ENCODE measurements around the gene RARS2.

DNA sequence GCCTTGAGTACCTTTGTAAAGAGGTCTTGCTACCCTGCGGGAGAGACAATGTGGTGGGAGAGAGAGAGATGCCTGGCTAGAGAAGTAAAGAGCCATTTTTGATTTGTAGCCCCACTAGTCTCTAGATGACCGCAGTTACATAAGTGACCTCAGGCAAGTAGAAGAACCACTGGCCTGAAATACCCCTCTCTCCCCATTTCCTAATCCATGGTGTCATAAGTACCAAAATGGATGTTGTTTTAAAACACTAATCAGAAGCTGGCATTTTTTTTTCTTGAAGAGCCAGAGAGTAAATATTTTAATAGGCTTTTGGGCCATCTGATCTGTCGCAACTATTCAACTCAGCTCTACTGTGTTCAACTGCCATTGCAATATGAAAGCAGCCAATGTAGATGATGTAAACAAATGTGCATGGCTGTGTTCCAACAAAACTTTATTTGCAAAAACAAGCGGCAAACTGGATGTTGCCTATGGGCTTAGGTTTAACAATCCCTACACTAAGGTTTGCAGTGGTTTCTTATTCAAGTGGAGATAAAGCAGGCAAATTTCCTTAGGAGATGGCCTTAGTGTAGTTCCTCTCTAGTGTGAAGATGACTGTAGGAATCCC, 36.5 kb downstream of the RARS2 start:
- TF ChIP-seq, protein P1, sequence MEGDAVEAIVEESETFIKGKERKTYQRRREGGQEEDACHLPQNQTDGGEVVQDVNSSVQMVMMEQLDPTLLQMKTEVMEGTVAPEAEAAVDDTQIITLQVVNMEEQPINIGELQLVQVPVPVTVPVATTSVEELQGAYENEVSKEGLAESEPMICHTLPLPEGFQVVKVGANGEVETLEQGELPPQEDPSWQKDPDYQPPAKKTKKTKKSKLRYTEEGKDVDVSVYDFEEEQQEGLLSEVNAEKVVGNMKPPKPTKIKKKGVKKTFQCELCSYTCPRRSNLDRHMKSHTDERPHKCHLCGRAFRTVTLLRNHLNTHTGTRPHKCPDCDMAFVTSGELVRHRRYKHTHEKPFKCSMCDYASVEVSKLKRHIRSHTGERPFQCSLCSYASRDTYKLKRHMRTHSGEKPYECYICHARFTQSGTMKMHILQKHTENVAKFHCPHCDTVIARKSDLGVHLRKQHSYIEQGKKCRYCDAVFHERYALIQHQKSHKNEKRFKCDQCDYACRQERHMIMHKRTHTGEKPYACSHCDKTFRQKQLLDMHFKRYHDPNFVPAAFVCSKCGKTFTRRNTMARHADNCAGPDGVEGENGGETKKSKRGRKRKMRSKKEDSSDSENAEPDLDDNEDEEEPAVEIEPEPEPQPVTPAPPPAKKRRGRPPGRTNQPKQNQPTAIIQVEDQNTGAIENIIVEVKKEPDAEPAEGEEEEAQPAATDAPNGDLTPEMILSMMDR (conservative IDR thresholded peaks at IDR 0.05; ENCODE audit: low read depth, low read length): no peak
- TF ChIP-seq EZH2 (IDR thresholded peaks at IDR 0.05; ENCODE audit: borderline replicate concordance, low read depth, low read length, poor library complexity, severe bottlenecking): no peak
